Neural cell (in vitro differentiated cells): ENCODE measurements around the gene PIAS4.

Experiments used
- CTCF ChIP-seq: fragments of 450-650 bp; IDR thresholded peaks from 2 replicates; pipeline ENCODE4 v1.5.1; 2014; ENCODE audit warnings: antibody characterized with exemption, mild to moderate bottlenecking, moderate library complexity; ENCODE audit not compliant: poor library complexity, severe bottlenecking
- EZH2 ChIP-seq: fragments of 200-600, 300-800 bp; shearing (Covaris generic), sonication (generic); IDR thresholded peaks from 2 replicates; pipeline ENCODE4 v1.6.1; 2014; ENCODE audit warnings: antibody characterized with exemption, low read length, borderline replicate concordance, mild to moderate bottlenecking; ENCODE audit not compliant: insufficient read depth, poor library complexity, severe bottlenecking
- SMC3 ChIP-seq: fragments of 450-650 bp; conservative IDR thresholded peaks from 2 replicates; pipeline ENCODE4 v1.6.1; 2014; ENCODE audit warnings: antibody characterized with exemption, mild to moderate bottlenecking, moderate library complexity; ENCODE audit not compliant: poor library complexity

DNA sequence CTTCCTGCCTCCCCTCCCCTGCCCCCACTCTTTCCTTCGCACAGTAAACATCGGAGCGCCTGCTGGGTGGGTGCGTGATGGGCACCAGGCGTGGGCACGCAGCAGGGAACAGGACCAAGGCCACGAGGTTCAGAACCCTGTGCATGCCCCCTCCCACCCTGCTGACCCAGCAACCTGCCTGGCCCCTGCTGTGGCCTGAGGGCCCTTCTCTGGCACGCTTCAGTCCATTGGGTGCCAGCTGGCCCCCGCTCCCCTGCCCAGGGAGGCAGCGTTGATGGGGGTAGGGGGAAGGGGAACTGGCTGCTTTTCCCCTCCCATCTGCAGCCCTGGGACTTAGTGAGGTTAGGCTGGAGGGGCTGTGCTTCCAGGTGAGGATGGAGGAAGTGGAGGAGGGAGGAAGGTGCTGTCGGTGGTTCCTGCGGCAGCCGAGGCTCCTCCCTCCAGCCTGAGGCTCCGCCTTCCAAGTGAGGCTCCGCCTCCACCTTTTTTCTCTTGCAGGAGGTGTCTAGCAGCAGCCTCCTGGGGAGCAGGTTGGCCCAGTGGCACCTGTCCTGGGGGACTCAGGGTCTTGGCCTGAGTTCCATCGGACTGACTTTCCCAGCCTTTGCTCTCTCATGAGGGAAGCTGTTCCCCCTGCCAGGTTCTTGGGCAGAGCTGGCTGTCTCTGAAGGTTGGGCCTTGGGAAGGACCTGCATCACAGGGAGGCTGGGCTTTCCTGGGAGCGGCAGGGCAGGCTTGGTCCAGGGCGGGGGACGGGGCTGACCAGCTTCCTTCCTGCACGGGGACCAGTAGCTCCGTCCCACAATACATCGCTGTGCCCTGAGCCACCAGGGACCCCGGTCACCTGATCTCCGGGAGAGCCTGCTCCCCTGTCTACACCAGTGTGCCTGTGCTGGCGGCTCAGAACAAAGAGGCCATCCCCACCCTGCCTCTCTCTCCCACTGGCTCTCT, 7.3 kb downstream of the PIAS4 start:
- no peak for TF ChIP-seq SMC3
- no peak for TF ChIP-seq CTCF
- no peak for TF ChIP-seq EZH2
